MV-4-11 (cell line): ENCODE results near the gene LARP1.

Experiments
- DNase-seq: peaks from one replicate; lab custom pipeline; 2025; lab: John Stamatoyannopoulos, UW

Gene LARP1

DNA sequence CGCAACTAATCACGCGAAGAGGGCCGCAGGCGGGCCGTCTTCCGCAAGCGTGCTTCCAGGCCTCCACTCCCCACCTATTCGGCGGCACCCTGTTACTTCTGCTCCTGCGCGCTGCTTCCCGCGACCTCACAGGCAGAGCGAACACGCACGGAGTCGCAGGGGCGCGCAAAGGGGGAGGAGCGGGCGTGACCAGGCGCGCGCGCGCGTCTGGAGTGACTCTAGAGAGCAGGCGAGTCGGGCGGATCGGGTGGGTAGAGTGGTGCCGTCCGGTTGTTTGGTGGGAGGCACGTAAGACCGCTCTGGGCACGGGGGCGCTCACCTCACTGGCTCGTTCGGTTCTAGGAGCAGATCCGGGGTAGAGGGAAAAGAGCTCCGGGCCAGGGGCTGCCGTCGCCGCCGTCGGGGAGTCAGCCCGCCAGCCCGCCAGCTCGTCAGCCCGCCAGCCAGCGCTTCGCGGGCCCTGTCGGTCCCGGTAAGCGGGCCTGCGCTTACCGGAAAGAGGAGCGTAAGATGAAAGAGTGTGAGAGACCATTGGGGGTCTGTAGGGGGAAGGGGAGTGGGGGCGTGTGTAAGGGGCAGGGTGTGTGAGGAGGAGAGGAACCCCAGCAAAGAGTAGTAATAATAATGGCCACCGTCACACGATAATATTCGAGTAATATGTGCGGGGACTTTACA is 103.3 kb downstream of the LARP1 start, which contains the start of gene CNOT8:
TSS of gene CNOT8 (plus strand) at position 331 of the 675 bp plus-strand sequence. CDS start 4,652 bp downstream, outside the sequence.
- DNase-seq: peak; percentile 97

DNA sequence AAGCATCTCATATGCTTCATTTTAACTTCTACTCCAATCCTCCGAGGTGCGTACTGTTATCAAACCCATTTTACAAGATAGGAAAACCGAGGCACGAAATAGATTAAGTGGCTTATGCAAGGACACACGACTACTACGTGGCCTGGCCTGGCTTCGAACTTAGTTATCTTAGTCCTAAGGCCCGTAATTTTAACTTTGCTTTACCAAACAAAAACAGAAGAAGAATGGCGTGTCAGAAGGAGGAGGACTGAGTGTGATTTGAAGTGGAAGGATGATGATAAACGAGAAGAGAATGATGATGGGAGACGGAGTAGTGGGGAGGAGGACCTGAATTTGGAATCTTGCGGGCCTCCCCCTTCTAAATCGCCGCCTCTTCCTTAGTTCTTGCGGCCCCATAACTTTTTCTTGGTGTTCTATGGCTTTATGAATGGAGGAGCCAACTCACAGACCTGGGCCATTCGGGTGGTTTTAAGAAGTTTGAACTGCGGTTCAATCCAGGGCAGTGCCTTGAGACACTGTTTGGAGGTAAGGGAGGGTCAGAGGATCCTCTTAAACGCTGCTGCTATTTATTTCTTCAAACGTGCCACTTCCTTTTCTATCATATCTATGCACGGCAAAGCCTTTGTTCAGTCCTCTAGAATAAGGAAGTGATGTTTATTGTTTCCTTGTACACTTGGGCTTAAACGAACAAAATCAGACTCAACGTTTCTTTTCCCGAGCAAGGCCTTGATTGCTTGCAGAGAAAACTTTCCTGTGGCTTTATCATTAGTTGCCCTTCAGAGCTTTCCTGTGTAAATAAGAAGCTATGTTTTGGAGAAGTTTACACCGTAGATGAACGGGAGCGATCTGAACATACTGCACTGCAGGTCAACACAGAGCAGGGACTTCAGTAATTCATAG is 104.0 kb downstream of the LARP1 start:
- DNase-seq: peak; percentile 90

DNA sequence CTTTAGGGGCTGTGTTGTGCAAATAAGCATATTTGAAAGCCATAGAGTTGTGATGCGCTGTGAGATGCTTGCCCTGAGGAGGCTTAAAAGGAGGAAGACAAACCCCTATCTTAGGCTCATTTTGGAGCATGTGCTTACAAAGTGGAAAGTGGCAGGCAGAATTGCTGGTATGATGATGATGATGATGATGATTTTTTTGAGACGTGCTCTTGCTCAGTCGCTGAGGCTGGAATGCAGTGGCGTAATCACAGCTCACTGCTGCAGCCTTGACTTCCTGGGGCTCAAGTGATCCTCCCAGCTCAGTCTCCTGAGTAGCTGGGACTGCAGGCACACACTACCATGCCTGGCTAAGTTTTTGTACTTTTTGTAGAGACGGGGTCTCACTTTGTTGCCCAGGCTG is 104.9 kb downstream of the LARP1 start:
- peak; percentile 64 for DNase-seq

- peak; percentile 81 for DNase-seq
Measured at GRCh38 chr5:154860765-154861164, 105.6 kb downstream of the LARP1 start.

DNA sequence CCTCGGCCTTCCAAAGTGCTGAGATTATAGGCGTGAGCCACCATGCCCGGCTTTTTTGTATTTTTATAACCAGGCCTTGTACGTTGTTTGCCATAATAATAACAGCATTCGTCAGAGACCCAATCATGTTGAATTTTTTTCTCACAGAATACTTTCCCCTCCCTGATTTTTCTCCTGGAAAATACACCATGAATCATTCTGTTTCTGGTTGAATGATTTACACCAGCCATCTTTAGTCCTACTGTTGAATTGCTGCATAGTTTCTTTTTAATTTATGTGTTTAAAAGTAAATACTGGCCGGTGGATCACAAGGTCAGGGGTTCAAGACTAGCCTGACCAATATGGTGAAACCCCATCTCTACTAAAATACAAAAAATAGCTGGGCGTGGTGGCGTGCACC is 106.8 kb downstream of the LARP1 start:
- DNase-seq: no peak

GRCh38 chr5:154862766-154863165 is 107.6 kb downstream of the LARP1 start:
- DNase-seq: peak; percentile 87

DNA sequence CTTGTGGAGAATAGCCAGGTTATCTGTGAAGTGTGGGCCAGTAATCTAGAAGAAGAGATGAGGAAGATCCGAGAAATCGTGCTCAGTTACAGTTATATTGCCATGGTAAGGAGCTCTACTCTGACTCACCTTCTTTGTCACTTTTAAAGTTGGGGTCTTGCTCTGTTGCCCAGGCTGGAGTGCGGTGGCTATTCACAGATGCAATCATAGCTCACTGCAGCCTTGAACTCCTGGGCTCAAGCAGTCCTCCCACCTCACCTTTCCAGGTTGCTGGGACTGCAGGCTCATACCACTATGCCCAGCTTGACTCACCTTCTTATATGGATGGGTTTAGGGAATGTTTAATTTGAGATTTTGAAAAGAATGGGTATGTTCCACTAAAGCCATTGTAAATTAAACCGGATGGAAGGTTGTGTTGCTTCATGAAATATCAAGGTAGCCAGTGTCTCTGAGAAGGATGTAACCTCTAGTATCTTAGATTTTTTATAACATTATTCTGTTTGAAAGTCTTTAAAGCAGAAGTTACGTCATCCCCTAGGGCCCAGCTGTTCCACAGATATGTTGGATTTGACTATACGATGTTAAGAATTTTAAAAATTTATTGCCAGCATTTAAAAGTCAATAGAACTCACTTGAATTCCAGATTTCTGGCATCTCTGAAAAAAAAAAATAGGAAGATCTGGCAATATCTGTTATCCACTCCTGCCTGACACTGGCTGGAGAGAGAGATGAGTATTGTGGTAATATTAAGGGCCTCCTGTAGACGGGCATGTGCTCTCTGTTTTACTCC is 108.3 kb downstream of the LARP1 start:
- DNase-seq: peak; percentile 35

DNA sequence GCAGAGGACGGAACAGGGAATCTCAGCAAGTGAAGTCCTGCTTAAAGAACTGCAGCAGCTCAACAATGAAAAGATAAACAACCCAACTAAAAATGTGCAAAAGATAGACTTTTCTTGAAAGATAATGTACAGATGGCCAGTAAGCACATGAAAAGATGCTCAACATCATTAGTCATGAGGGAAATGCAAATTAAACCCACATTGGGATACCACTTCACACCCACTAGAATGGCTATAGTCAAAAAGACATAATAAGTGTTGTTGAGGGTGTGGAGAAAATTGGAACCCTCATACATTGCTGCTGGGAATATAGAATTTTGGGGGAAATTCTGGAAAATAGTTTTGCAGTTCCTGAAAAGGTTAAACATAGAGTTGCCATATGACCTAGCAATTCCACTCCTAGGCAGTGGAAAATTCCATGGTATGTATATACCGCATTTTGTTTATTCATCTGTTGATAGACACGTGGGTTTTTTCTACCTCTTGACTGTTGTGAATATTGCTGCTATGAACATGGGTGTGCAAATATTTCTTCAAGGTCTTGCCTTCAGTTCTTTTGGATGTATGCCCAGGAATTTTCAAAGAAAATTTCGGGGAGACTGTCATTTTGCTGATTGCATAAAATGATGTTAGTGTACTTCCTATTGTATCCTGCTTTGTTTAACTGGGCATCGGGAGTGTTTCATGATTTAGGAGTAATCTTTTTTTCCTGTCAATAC is 110.4 kb downstream of the LARP1 start:
- DNase-seq: no peak

DNA sequence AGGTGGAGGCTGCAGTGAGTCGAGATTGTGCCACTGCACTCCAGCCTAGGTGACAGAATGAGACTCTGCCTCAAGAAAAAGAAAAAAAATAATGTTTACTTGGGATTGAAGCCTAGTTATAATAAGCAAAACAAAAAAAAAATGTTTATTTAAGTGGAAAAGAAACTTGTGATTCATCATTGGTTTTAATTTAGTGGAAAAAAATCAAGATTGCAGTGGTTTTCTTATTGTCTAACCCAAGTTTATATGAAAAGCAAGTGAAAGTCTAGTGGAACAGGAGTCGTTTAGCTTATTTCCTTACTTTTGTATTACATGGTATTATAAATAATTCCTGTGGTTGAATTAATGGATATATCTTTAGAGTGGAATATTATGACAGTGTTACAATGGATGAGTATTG is 111.7 kb downstream of the LARP1 start:
- DNase-seq: no peak
